NCI-H1417 (cell line): ENCODE data around the gene UFSP2.
"Not testable (repeated sequence)": the region's sequence is repeated elsewhere in the genome, so short reads cannot be mapped to it uniquely, and the experiment has no call there.

Experiments used
- DNase-seq, 3 experiments: peaks; one replicate each; lab custom pipeline; 2025; lab: John Stamatoyannopoulos, UW

The UFSP2 gene

DNA sequence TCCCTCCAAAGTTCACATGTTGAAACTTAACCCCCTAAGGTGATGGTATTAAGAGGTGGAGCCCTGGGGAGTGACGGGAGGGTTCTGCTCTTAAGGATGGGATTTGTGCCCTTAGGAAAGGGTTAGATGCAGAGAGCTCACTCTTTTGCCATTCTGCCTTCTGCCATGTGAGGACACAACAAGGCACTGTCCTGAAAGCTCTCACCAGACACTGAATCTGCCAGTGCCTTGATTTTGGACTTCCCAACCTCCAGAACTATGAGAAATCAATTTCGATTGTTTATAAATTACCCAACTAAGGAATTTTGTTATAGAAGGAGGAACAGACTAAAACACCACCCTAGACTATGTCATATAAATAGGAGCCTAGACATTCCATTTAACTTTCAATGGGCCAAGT, 41.7 kb downstream of the UFSP2 start:
- no peak for DNase-seq

DNA sequence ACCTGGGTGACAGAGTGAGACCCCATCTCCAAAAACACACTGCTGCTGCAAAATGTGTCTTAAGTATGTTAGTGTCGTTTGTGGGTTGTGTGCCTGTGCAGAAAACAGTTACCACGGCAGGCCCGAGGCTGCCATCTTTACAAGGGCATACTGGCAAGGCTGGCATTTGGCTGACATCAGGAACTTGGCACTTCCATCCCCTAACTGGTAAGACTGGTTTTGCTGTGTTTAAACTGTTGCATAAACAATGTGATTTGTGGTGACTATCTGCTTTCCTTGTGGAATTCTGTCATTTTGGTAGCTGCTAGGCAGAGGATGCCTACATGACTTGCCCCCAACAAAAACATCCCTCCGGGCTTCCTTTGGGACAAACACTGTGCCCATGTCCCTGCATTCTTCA, 42.3 kb downstream of the UFSP2 start:
- DNase-seq = no peak

DNA sequence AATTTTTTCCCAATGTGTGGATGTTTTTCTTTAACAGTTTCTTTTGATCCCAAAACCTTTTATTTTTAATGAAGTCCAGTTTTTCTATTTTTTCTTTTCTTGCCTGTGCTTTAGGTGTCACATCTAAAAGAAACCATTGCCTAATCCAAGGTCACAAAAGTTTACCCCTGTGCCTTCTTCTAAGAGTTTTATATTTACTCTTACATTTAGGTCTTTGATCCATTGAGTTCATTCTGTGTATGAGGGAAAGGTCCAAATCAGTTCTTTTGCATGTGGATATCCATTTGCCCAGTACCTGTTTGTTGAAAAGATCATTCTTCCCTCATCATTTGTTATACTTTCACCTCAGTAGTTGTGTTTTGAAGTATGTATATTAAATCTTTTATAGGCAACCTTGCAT, 43.0 kb downstream of the UFSP2 start:
- no peak for DNase-seq

DNA sequence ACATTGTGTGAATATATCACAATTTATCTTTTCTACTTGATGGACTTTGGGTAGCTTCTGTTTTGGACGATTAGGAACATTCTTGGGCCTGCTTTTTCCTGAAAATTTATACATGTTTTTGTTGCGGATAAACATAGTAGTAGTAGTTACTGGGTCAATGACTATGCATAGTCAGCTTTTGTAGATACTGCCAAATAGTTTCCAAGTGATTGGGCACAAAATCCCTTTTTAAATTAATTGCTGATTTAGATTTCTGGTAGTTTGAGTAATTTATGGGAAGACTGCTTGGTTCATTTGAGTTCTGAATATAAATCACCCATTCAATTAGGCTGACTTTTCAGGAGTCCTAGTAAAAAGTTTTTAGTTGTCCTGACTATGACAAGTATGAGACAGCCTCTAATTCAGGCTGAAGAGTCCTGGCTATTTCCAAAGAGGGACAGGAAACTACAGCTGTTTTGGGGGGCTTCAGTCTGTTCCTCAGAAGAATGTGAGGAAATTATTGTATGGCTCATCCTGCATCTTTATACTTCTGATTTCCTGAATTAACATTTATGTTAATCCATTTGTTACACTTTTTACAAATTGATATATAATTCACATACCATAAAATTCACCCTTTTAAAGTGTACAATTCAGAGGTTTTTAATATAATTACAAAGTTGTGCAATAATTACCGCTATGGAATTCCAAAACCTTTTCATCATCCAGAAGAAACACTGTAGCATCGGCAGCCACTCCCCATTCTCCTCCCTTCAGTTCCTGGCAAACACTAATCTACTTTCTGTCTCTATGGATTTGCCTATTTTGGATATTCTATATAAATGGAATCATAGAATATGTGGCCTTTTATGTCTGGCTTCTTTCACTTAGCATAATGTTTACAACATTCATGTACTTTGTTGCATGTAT, 44.2 kb downstream of the UFSP2 start:
- no peak for DNase-seq

DNA sequence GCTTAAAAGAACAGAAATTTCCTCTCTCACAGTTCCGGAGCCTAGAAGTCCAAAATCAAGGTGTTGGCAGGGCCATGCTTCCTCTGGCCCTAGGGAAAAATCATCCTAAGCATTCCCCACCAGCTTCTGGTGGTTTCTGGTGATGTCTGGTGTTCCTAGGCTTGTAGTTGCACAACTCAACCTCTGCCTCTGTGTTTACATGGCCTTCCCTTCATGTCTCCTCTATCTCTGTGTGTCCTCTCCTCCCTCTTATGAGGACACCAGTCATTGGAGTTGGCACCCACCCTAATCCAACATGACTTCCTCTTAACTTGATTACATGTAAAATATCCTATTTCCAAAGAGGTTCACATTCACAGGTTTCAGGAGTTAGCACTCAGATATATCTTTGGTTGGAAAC, 45.4 kb downstream of the UFSP2 start:
- DNase-seq = no peak

DNA sequence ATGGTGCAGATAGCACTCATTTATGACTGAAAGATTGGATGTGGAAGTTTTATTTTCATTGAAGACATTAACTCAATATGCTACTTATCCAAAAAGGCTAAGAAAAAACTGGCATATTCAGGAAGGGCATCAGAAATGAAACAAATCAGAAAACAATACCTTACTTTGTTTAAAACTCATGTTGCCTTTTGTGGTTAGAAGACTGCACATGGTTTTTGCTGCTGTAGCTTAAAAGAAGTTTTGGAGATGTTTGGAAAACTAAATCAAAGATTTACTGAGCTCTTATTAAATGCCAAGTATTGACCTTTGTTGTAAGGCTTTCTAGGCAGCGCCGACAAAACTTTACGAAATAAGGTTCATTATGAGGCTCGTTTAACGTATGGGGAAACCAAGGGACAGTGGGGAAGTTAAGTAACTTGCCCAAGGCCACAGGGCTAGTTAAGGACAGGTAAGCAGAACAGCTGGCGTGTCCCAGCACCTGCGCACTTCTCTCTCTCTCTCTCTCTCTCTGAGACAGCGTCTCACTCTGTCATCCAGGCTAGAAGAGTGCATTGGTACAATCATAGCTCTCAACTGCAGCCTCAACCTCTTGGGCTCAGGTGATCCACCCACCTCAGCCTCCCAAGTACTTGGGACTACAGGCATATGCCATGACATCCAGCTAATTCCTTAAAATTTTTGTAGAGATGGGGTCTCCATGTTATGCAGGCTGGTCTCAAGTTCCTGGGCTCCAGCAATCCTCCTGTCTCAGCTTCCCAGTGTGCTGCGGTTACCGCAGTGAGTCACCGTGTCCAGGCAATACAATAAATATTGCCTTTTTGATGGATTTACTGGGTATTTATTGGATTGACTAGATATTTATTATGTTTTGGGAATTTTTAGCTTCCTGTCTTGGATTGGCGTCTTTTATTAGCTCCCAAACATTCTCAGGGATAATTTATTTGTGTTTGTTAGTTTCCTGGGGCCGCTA, 46.2 kb downstream of the UFSP2 start:
- DNase-seq = no peak

DNA sequence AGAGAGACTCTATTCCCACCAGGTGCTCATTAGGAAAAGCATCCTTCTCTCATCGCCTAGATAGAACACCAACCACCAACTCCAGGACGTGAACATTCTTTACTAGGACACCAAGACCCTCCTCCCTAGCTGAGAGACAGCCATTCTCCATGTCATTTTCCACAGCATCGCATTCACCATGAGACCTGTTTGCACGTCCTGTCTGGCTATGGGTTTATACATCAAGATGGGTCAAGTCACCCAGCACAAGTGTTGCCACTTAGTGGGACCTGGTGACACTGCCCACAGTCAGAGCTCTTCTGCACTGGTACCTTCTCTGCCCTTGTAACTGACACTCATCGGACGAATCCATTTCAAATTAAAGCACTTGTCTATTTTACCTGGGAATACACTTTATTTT, 47.5 kb downstream of the UFSP2 start:
- no peak for DNase-seq

DNA sequence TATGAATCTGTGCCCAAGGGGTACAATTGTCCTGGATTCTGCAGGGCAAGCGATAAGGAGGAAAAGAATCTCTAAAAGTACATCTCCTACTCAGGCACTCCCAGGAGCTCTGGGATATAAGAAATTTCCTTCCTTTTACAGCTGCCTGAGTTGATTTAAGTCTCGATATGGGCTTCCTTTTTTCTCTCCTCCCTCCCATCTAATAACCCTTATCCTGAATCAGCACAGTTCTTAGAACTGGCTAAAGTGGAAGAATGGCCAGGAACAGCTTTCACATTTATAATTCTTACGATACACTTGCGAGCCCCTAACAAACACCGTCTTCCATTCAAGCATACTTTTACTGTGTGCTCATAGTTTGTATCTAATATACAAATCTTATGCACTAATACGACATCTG, 51.2 kb downstream of the UFSP2 start:
- no peak for DNase-seq

DNA sequence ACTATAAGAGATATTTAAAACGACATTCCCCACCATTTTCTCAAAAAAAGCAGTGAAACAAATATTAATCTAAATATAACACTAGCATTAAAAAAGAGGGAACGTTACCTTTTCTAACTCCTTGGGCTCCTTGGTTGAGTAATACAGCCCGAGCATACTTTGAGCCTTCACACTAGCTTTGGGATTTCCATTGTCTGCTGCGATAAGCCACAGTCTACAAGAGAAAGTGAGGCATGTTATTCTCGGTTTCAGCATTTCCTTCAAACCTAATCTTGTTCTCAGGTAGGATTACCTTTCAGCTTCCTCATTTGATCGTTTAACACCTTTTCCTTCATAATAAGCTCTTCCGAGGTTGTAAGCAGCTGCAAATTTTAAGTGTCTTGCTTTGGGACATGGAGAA, 51.7 kb downstream of the UFSP2 start:
- DNase-seq = no peak

DNA sequence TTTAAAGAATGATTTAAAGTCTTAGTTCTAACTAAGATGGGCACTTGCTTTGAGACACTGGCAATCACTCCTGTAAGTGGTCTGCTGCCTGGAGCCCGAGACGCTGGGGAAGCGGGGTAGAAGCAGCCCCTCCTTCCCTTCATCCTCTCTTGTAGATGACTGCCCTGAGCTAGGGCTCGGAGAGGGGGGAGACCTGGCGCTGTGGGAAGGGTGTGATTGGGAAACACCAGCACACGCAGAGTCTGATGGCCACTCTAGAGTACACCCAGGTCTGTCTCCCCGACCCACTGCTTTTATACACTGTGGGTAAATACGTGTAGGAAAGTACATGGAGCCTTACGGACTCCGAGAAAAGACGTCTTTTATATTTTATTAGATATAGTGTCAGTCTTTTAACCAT, 54.1 kb downstream of the UFSP2 start:
- no peak for DNase-seq

DNA sequence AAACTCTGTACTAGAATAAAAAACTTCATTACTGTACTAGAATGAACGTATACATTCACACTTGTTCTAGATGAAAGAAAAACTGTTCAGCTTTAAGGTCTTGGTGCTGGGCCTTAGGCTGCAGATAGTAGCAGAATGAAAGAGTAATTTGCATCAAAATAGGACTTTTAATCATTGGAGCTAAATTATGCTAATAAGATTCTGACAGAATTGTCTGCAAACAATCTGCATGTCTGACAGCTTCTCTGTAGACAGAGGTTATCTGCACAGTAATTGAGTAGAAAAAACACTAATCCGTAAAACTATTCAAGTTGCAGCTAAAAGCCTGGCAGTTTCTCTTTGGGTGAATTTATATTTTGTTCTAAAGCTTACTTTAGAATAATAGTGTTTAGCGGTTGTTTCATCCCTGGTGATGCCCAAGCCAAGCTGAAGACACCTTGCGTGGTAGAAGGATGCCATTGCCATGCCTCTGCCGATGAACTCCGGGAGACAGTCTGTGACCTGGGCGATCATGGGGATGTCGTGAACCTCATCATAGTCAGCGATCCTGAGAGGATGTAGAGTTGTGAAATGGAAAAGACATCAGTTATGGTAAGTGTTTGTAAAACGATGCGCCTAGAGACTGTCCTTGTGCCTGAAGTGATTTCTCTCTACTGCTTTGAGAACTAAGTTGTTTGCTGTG, 55.4 kb downstream of the UFSP2 start:
- DNase-seq = no peak

DNA sequence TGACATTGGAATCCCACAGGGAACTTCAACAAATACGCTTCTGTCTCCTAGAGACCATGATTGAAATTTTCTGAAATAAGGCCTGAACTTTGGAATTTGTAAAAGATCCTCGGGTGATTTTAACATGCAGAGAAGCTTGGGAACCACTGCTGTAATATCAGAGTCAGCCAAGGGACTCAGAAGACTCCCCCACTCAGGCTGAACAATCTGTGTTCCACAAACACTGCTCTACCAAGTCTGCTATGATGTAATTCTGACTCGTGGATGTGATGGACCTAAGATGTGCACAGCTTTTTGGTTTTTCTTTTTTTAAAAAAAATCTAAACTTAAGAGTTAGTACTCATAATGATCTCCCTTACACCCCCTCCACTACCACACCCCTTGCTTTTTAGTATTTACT, 56.0 kb downstream of the UFSP2 start:
- DNase-seq = no peak

DNA sequence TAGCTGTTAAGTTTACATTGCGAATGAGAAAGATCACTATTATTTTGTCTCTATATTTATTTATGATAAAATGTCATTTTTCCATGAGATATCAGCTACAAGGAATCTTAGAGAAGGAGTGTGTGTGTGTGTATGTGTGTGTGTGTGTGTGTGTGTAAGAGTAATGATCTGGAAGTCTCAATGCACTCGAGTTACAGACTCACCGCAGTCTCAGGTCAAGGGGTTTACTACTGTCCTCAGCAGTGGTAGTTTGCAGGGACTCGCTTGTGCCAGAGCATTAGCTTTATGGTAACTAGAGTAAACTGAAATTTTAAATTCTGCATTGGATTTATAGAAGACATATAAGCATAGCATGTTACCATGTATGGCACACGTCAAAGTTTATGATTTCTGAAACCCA, 60.9 kb downstream of the UFSP2 start:
- DNase-seq = no peak

DNA sequence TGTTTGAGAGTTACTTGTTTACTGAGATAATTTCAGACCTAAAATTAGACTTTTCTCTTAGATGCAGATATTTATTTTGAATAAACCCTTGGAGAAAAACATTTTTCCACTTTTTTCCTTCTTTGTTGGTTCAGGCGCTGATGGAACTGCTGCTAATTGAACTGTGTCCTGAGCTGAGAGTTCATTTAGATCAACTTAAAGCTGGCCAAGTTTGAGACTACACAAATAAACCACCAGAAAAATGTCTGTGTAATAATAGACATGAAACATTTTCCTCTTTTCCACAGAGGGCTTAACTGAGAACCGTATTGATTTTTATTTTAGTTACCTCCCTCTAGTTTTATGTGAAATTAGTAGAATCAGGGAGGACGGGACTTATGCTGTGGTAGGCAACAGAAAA, 62.5 kb downstream of the UFSP2 start:
- DNase-seq = no peak

DNA sequence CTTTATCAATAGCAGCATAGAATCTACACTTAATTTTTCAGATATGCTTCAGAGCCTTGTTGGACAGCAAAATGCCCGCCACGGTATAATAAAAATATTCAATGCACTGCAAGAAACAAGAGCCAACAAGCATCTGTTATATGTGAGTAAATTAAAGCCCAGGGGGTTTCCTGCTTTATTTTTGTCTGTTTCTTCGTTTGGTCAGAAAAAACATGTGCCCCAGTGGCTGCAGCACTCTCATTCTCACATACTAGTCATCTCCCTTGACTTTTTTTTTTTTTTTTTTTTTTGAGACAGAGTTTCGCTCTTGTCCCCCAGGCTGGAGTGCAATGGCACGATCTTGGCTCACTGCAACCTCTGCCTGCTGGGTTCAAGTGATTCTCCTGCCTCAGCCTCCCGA, 63.2 kb downstream of the UFSP2 start:
- DNase-seq = not testable (repeated sequence)

DNA sequence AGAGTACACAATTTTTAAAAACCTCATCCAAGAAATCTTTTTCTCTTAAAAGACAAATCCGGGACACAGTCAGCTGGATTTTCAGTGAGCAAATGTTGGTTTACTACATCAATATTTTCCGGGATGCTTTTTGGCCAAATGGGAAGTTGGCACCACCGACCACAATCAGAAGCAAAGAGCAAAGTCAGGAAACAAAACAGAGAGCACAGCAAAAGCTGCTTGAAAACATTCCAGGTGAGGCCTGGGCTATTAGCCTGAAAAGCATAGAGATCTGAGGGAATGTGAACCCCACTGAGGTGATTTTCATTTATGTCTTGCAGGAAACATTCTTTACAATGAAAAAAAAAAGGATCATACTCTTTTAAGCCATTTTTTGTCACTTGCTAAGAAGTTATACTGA, 63.9 kb downstream of the UFSP2 start:
- DNase-seq = no peak

DNA sequence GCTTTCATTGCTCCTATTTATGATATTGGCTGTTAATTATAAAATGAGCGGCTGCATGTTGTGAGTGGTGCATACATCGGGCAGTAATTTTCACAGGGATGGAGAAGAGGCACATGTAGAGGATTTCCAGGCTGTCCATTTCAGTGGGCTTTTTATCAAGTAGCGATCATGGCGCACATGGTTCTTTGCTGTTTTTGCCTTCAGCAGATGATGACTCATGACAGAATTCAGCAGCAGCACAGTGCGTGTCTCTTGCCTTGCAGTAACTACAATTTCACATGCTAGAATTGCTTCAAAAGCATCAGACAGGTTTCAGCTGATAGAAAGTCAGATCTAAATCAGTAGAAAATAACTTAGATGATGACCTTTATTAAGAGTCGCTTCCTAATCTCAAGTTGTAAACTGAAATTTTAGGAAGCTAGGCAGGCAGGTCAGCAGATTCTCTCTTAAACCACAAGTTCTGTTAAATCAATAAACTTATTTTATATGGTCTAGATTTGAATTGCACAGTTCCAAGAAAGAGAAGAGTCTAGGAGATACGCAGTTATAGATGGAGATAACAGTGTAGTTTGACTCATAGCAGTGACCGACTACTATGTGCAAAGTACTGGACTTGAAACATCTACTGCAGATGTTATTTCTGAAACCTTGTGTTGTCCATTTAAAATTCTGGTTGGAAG, 65.9 kb downstream of the UFSP2 start:
- DNase-seq = no peak

DNA sequence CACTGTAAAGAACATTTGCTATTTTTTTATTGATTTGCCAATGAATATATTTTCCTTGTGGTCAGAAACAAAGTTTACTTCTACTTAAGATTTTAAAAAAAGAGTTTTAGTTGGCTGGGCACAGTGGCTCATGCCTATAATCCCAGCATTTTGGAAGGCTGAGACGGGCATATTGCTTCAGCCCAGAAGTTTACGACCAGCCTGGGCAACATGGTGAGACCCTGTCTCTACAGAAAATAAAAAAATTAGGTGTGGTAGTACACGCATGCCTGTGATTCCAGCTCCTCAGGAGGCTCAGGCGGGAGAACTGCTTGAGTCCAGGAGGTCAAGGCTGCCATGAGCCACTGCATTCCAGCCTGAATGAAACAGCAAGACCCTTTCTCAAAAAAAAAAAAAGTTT, 66.8 kb downstream of the UFSP2 start:
- DNase-seq = no peak

DNA sequence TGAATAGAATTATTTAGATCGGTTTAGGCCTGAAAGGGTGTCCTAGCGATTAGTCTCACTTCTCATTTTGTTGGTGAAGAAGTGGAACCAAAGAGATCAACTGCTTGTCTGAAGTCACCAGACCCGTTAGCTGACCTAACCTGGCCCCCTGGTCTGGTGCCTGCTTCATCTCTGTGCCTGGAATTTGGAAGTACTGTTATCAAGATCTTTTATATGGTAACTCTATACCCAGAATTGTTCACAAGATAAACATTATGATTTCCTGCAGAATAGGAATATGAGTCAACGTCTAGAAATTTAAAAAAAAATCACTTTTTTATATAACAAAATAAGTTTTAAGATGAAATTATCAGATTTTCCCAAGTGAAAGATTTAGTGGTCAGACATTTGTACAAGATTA, 67.2 kb downstream of the UFSP2 start:
- no peak for DNase-seq

DNA sequence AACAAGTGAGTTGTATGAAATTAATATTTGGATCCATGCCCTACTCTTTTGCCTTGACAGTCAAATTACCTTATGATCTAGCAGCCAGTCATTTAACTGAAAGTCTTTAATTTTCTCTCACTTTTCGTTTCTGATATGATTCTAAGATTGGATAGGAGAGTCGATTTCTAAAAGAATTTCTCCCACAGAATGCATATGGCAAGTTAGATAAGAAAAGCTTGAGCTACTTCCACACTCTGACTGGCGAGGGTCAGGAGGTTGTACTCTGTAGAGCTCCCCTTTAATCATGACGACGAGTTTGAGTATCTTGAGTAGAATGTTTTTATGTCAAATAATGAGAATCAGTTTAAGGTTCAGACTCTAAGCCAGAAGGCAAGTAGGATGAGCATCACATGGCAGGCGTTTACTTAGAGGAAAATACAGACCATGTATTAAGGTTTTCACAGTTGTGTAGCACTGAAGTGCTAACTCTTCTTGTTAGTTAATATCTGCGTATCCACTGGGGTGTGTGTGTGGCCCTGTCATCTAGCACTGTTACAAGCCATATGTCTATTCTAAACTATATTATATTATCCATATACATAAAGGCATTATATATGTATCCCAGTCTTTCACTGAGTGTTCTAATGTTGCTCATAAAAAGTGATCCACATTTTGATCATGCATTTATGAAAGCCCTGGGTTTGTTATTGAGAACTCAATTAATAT, 67.9 kb downstream of the UFSP2 start:
- DNase-seq = no peak

DNA sequence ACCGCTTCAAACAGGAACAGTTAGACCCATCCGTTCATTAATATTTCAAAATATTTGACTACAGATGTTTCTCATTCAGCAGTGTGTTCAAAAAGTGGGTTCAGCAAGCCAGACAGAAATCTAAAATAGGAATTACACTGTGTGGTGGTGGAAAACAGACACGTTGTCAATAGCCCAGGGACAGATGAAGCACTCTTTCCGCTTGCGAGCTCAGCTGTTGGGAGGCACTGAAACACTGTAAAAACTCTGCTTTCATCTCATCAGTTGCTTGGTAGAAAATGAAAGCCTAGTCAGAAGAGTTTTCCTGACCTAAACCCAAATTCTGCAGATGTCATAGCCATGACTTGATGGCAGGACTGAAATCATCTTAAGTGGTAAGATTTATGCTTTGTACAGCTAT, 68.6 kb downstream of the UFSP2 start:
- no peak for DNase-seq
